IPS-11a (cell line): Measurements from ENCODE around the gene RFWD3.
"Not testable (repeated sequence)": the region's sequence is repeated elsewhere in the genome, so short reads cannot be mapped to it uniquely, and the experiment has no call there.

Experiments used
- H3K4me3 ChIP-seq: one replicate; pipeline ENCODE4 v1.5.1; 2013; ENCODE audit warnings: low read depth, low read length, control low read depth

Gene RFWD3

GRCh38 chr16:74667255-74667700 lies 601 bp upstream of the RFWD3 start:
- H3K4me3 ChIP-seq = peak overlapping the region; percentile 88

GRCh38 chr16:74666010-74666421 lies 661 bp downstream of the RFWD3 start:
- H3K4me3 ChIP-seq = peak overlapping the region; percentile 88

DNA sequence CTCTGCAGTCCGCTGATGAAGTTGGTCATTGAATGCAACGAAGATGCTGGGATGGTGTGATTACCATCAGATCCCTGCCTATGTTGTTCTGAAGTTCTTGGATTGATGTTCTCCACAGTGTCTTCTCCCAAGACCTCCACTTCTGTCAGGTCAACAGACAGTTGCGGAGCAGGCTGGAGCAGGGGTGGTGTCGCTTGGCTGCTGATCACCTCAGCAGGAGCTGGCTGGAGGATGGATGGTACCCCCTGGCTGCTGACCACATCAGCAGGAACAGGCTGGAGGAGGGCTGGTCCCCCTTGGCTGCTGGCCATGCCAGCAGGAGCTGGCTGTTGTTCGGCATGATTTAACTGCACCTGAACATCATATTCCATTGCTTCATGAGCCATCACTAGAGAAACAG lies 5.6 kb downstream of the RFWD3 start:
- H3K4me3 ChIP-seq = no peak overlapping the region

DNA sequence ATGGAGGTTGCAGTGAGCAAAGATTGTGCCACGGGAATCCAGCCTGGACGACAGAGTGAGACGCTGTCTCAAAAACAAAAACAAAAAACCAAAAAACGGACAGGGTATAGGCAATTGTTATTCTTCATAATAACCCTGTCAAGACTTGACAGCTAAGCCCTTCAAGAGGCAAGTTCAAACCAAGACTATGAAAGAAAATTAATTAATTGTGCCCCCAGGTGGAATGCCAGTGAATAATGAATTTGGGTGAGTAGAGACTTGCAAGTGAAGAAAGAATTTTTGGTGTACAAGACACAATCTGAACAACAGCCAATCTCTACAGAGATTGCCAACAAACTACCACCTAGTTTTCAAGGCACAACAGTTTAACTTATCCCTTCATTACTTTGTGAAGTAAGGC lies 6.3 kb downstream of the RFWD3 start:
- H3K4me3 ChIP-seq = no peak overlapping the region

DNA sequence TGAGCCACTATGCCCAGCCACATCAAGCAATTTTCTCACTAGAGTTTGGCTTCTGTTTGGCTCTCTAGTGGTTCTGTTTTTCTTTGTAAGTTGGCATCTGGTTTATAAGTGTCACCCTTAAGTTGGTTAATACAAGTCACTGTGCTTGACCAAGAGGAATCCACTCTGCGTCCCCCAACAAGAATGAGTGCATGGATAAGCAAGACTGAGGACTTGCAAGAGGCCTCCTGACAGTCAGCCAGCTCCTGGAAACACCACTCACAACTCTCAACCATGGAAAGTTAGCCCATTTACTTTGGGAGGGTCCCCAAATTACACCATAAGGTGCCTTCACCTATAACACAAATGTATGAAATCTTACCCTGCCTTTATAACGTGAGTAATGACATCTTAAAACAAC lies 7.6 kb downstream of the RFWD3 start:
- H3K4me3 ChIP-seq = no peak overlapping the region

- H3K4me3 ChIP-seq = no peak overlapping the region
Measured at GRCh38 chr16:74657870-74658642, 8.6 kb downstream of the RFWD3 start.

DNA sequence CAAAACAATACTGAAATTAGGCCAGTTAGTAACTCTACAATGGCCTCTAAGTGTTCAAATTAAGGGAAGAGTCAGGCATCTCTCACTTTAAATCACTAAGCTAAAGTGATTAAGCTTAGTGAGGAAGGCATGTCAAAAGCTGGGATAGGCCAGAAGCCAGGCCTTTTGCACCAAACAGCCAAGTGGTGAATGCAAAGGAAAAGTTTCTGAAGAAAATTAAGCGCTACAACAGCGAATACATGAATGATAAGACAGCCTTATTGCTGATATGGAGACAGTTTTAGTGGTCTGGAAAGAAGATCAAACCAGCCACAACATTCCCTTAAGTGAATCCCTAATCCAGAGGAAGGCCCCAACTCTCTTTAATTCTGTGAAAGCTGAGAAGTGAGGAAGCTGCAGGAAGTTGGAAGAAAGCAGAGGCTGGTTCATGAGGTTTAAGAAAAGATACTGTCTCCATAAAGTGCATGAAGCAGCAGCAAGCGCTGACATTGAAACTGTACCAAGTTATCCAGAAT lies 12.1 kb downstream of the RFWD3 start:
- no peak overlapping the region for H3K4me3 ChIP-seq

DNA sequence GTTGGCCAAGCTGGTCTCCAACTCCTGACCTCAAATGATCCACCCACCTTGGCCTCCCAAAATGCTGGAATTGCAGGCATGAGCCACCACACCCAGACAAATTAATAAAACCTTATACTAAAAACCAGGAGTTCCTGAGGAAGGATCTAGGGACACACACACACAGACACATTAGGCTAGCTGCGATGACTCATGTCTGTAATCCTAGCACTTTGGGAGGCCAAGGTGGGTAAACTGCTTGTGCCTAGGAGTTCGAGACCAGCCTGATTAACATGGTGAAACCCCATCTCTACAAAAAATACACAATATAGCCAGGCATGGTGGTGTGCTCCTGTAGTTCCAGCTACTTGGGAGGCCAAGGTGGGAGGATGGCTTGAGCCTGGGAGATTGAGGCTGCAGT lies 13.8 kb downstream of the RFWD3 start:
- not testable (repeated sequence) for H3K4me3 ChIP-seq

- no peak overlapping the region for H3K4me3 ChIP-seq
Measured at GRCh38 chr16:74652249-74652648, 14.4 kb downstream of the RFWD3 start.

GRCh38 chr16:74651841-74652240 lies 14.8 kb downstream of the RFWD3 start:
- no peak overlapping the region for H3K4me3 ChIP-seq

- H3K4me3 ChIP-seq = no peak overlapping the region
Measured at GRCh38 chr16:74650966-74651567, 15.6 kb downstream of the RFWD3 start.

- H3K4me3 ChIP-seq = no peak overlapping the region
Measured at GRCh38 chr16:74649839-74650504, 16.7 kb downstream of the RFWD3 start.

DNA sequence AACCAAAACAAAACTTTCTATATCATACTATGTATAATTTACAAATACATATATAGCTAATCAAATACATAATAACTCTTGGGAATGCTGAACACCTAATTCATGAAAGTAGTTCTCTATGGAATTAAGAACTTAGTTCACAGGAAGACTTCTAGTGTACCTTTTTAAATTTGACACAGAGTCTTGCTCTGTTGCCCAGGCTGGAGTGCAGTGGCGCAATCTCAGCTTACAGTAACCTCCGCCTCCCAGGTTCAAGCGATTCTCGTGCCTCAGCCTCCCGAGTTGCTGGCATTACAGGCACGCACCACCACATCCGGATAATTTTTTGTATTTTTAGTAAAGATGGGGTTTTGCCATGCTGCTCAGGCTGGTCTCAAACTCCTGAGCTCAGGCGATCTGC lies 24.7 kb downstream of the RFWD3 start:
- no peak overlapping the region for H3K4me3 ChIP-seq

GRCh38 chr16:74637742-74638453 lies 28.8 kb downstream of the RFWD3 start:
- H3K4me3 ChIP-seq = no peak overlapping the region

DNA sequence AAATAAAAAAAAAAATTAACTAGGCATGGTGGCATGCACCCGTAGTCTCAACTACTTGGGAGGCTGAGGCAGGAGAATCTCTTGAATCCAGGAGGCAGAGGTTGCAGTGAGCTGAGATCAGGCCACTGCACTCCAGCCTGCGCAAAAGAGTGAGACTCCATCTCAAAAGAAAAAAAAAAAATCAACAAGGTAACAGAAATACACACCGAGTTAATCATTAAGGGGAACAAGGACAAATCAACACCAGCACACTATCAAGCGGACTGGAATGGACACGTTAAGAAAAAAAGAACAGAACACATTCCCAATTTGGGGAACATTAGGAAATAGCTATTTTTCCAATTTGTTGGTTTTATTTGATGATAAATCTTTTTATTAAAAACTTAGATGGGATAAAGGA lies 31.4 kb downstream of the RFWD3 start:
- H3K4me3 ChIP-seq = no peak overlapping the region

DNA sequence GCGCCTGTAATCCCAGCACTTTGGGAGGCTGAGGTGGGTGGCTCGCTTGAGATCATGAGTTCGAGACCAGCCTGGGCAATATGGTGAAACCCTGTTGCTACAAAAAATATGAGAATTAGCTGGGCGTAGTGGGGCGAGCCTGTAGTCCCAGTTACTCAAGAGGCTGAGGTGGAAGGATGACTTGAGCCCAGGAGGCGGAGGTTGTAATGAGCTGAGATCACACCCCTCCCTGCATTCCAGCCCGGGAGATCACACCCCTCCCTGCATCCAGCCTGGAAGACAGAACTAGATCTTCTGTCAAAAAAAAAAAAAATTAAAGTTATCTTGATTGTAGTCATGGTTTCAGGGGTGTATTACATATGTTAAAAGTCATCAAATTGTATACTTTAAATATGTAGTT lies 33.0 kb downstream of the RFWD3 start:
- no peak overlapping the region for H3K4me3 ChIP-seq

DNA sequence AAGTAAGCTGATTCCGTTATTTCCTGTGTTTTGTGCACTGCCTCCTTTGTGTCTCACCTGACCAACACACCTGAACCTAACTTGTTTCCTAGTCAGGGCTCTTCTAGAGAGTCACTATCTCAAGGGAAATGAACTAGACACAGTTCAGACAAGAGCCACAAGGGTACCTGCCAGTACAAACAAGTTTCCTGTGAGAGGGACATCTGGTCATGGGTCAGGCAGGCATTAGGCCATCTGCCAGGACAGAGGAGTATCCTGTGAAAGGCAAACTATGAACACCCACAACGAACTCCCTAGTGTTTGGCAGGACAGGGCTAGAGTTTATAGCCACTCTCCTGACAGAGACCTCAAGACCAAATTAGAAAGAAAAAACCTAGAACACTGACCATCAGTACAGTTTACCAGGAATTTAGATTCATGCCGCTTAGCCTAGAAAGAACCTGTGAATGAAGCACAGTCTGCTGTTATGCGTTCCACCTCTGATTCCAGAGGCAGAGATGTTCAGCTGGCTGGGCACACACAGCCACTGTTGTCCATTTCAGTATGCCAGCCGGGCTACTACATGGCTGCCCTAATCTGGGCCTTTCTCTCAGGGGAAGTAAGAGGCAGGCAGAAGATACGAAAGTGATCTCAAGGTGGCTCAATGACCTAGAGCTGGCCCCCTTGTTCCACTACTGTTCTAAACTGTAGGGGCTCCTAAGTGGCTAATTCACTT lies 39.0 kb downstream of the RFWD3 start:
- H3K4me3 ChIP-seq = no peak overlapping the region

DNA sequence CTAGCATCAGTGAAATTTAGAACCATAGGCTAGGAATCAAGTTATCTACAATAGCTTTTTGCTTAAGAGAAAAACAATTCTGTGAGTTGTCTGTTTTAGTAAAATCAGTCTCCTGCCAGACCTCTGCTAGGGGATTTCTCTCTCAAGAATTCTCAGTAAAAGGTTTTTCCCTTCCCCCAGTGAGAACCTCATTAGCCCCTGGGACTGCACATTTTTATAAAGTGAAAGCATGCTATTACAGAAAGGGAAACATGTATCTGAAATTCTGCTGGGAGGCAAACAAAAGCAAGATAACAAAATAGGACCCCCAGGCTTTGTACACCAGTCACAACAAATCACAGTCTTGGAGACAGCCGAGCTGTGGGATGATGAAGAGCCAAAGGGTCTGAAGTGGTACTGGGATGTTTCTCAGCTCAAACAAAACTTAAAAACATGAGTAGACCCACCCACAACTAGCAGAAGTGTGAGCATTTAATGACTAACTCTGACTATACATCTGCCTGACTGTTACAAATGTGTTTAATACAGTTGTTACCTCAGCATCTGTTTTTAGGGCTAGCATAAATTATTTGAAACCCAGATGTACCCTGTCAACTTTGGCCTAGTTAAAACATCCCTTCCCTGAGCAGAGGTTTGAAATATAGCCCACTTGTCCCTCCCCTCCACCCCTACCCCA lies 39.8 kb downstream of the RFWD3 start:
- no peak overlapping the region for H3K4me3 ChIP-seq

- H3K4me3 ChIP-seq = no peak overlapping the region
Measured at GRCh38 chr16:74625500-74626350, 41.0 kb downstream of the RFWD3 start.
